GM10266 (cell line): ENCODE data around the gene RPRD1A.
"Not testable (repeated sequence)": the region's sequence is repeated elsewhere in the genome, so short reads cannot be mapped to it uniquely, and the experiment has no call there.

ENCODE experiments used
- DNase-seq: peaks from one replicate; pipeline ENCODE4 v3.0.0; 2012; ENCODE audit errors: extremely low spot score
- CTCF ChIP-seq: IDR thresholded peaks from 2 replicates; pipeline ENCODE4 v1.5.1; 2012; ENCODE audit warnings: mild to moderate bottlenecking, low read depth; ENCODE audit not compliant: control insufficient read depth, insufficient read depth; ENCODE audit errors: missing control alignments

RPRD1A gene

GRCh38 chr18:36067055-36067957, at the start of gene RPRD1A:
Gene RPRD1A, minus strand, starts transcription at chr18:36067559. Its CDS starts 155 bp downstream, at chr18:36067404.
- peak; percentile 98 for DNase-seq
- no peak for TF ChIP-seq CTCF

- not testable (repeated sequence) for DNase-seq
Measured at GRCh38 chr18:36116771-36117170, 49.4 kb upstream of the RPRD1A start.

DNA sequence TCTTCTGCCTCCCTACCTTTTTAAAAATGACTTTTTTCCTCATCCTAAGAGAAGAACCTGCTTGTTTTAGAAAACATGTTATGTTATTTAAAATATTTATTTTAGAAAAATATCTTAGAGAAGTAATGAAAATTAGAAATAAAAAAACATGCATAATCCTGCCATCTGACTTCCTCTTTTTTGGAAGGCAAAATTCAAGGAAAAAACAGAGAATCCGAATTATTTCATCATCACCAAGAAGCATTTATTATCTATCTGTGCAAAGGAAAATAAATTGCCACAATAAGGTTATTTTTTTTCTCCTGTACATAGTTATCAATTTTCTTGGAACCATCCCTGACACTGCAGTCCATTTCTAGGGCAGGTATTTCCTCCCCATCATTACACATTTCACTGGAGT, 47.4 kb upstream of the RPRD1A start:
- no peak for DNase-seq
- no peak for TF ChIP-seq CTCF

- TF ChIP-seq CTCF: no peak
- DNase-seq: no peak
Measured at GRCh38 chr18:36114251-36114650, 46.9 kb upstream of the RPRD1A start.

DNA sequence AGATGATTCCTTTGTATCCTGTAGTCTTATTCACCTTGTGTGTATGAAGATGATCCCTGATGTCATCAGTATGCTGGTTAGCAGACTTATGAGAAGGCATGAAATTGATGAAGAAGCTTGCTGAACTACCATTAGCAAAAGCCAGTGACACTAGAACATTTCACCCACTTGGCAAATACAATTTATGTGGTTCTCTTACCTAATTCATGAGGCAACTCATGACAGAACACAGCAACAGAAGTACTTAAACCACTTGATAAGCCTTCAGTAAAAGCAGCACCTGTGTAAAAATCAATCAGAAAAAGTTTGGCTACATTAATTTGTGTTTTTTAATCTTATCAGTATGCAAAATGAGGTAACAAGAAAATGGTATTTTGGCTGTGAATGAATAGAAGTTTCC, 44.9 kb upstream of the RPRD1A start:
- DNase-seq: no peak
- no peak for TF ChIP-seq CTCF

GRCh38 chr18:36109737-36110136, 42.4 kb upstream of the RPRD1A start:
- TF ChIP-seq CTCF: no peak
- DNase-seq: no peak

GRCh38 chr18:36108601-36109000, 41.2 kb upstream of the RPRD1A start:
- no peak for DNase-seq
- no peak for TF ChIP-seq CTCF
